Renal cortex interstitium (tissue), 15 donors: Measurements from ENCODE around the gene SIM1. TPM values are rescaled to one million over a fixed set of nuclear protein-coding genes. Genes with fewer than 3 reads are reported as not detected.
A peak's percentile ranks its signal among the peaks of the same experiment; 100 is the strongest.

ENCODE experiments used
- DNase-seq, 11 donors: peaks; one replicate each; pipeline ENCODE4 v3.0.0-alpha.2; 2013; ENCODE audit warnings: low read depth in 9 of 11, low spot score in 4 of 11; ENCODE audit errors: extremely low read depth in 1 of 11
- long read RNA-seq, 16 experiments: transcript quantifications; one replicate each; lab custom pipeline, GENCODE V29; 2026
- polyA plus RNA-seq, 3 donors: library from polyadenylated mRNA; unstranded; fragments of 120-200 nt; gene quantifications; one replicate each; pipeline ENCODE4 v1.2.1, GENCODE V29; 2013; ENCODE audit not compliant: insufficient read length in 3 of 3

The SIM1 gene
- polyA plus RNA-seq = 10 to 100 TPM; 21.2 to 26.9 (median 24.8) TPM
- long read RNA-seq, donor 1, partial matches to known transcripts = 0 of 2 reads
- long read RNA-seq, donor 1, other reads (novel, unspliced or antisense) = 0 of 2 reads
- long read RNA-seq, donor 2, partial matches to known transcripts = 0 of 1 reads
- long read RNA-seq, donor 2, other reads (novel, unspliced or antisense) = 0 of 1 reads
- long read RNA-seq, donor 3, partial matches to known transcripts = 0 of 4 reads
- long read RNA-seq, donor 3, other reads (novel, unspliced or antisense) = 0 of 4 reads
- long read RNA-seq, donor 4, partial matches to known transcripts = 0 of 1 reads
- long read RNA-seq, donor 4, other reads (novel, unspliced or antisense) = 0 of 1 reads
- long read RNA-seq, donor 5 = 0 reads
- long read RNA-seq, donor 6, transcript SIM1-203 (2 exons, 565 nt) = major isoform, 6 of 7 reads
- long read RNA-seq, donor 6, partial matches to known transcripts = 0 of 7 reads
- long read RNA-seq, donor 6, other reads (novel, unspliced or antisense) = 0 of 7 reads
- long read RNA-seq, donor 7, partial matches to known transcripts = 0 of 1 reads
- long read RNA-seq, donor 7, other reads (novel, unspliced or antisense) = 0 of 1 reads
- long read RNA-seq, donor 8 = 0 reads
- long read RNA-seq, donor 9, partial matches to known transcripts = 0 of 4 reads
- long read RNA-seq, donor 9, other reads (novel, unspliced or antisense) = 0 of 4 reads
- long read RNA-seq, donor 10, partial matches to known transcripts = 0 of 4 reads
- long read RNA-seq, donor 10, other reads (novel, unspliced or antisense) = 0 of 4 reads
- long read RNA-seq, donor 11, partial matches to known transcripts = 0 of 1 reads
- long read RNA-seq, donor 11, other reads (novel, unspliced or antisense) = 0 of 1 reads
- long read RNA-seq, donor 12 = 0 reads
- long read RNA-seq, donor 13 = 0 reads
- long read RNA-seq, donor 14, partial matches to known transcripts = 0 of 1 reads
- long read RNA-seq, donor 14, other reads (novel, unspliced or antisense) = 0 of 1 reads
- long read RNA-seq, donor 15, partial matches to known transcripts = 0 of 2 reads
- long read RNA-seq, donor 15, other reads (novel, unspliced or antisense) = 0 of 2 reads
- long read RNA-seq, donor 16, partial matches to known transcripts = 9 of 13 reads
- long read RNA-seq, donor 16, other reads (novel, unspliced or antisense) = 0 of 13 reads

- peak in 8 of 11 donors; percentile 57 to 87 (median 80) for DNase-seq
Observed at GRCh38 chr6:100464903-100465700, at the start of gene SIM1. Gene SIM1, minus strand, starts transcription at chr6:100464921. Its CDS starts 1,453 bp downstream, at chr6:100463468.

GRCh38 chr6:100512203-100512862 is 47.6 kb upstream of the SIM1 start:
- no peak for DNase-seq

DNA sequence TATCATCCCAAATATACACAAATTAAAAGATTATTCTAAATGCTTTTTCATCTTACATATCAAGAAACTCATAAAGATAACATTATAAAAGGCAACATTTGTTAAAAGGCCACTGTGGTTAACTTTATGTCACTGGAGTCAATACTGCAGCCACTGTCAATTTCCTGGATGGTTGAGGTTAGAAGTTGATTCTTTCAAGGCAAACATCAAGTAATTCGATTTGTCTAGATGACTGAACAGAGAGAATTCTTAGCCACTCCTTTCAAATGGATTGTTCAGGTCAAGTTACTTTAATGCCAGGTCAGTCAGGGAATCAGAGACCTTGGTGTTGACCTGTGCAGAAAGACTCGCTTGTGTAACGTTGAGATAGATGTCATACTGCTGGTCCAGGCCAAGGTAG is 44.4 kb upstream of the SIM1 start:
- DNase-seq = no peak

- no peak for DNase-seq
Observed at GRCh38 chr6:100506651-100507050, 41.9 kb upstream of the SIM1 start.

- DNase-seq = no peak
Observed at GRCh38 chr6:100504786-100505737, 40.3 kb upstream of the SIM1 start.

DNA sequence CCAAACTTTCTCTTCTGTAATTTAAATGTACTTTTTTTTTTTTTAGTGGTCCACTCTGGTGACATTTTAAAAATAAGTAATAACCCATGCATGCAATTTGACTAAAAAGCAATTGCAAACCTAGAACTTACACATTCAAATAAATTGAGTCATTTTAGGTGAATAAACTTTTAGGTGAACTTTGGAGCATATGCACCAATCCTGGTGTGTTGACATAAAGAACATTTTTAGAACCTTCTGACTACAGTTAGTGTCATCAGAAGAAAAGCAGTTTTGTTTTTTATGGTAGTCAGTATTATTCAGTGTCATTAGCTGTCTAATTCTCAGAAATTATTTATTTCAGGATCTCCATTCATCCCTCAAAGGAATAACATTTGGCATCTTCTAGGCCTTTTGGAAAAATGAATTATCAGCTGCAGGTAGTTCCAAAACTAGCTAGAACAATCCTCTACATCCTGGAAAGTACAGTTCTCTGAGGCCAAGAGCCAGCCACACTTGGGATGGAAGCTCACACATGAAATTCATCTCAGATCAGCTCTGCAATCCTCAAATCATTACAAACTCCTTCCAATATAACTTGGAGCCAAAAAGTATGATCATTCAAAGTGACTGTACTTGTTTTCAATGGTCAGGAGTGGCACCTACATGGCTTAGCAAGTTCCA is 38.5 kb upstream of the SIM1 start:
- DNase-seq = no peak

DNA sequence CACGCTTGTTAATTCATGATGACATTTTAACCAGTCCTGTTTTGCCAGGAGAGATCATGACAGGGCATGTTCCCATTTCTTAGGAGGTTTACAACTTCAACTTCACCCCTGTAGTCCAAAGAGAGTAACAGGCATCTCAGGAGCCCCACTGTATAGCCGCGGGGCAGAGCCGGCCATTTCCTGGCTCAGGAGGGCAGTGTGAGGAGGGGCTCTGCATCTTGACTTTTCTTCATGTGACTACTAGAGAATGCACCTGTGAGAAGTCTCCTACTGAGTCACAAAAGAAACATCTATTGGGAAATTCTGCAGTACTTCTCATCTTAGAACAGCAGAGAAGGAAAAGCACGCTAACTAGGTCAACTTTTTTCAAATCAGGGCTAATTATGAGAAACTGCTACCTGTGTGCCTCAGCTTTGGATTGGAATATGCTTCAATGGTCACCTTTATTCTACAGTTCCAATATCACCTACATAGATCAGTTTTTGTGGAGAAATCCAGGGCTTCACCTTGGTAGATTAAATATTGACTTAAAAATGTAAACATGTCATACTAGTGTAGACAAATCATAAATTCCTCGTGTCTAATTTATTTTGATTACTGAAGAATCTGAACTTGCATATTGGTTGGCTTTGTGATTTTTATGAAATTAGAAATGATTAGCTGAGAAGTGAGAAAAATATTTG is 28.6 kb upstream of the SIM1 start:
- DNase-seq = peak in 1 of 11 donors; percentile 14

DNA sequence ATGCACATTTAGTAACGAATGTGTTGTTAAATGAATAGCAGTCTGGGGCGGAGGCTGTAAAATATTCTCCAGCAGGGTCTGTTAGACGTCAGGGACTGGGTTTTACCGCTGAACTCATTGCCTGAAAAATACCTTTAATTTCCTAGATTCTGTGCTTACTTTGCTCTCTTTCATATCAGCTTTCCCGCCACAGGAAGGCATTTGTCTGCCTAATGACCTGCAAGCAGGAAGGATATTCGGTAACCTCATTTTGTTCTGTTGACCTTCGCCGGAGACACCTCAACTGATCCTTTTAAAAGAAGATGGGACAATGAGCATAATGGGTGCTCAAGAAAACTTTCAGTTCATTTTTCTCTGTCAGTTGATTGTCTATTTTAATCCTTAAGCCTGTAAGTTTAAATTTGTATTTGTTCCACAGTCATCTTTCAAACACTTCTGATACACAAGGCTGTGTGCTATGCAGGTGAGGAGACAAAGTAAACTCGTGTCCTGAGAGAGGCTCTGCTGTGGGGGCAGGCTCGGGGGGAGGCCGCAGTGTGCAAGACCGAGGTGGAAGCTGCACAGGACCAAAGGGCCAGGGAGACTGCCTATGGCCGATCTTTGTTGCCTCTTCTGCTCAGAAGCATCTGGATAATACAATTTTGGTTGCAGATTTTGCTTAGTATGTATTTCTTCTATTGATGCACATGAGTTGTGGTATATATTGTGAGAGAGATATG is 27.4 kb upstream of the SIM1 start:
- peak in 1 of 11 donors; percentile 12 for DNase-seq

DNA sequence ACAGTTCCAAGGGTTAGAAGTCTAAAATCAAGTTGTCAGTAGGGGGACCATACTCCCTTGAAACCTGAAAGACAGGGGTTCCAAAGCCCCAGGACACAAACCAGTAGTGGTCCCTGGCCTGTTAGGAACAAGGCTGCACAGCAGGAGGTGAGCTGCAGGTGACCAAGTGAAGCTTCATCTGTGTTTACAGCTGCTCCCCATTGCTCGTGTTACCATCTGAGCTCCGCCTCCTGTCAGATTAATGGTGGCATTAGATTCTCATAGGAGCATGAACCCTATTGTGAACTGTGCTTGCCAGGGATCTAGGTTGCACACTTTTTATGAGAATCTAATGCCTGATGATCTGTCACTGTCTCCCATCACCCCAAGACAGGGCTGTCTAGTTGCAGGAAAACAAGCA is 25.3 kb upstream of the SIM1 start:
- DNase-seq = no peak

DNA sequence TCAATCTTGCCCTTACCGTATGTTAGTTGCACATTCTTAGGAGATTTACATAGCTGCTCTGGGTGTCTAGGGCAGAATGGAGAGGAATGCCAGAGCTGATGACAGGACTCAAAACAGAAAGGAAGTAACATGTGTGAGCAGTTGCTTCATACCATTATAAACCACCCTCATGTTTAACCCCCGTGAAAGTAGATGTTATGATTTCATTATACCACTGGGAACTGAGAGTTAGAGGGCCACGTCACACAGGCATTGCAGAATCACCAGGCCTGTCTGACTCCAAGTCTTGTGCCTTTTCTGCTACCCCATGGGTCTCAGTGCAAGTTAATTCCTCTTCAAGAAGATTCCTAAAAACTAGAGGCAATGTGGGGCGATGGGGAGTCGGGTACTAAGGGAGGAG is 23.5 kb upstream of the SIM1 start:
- DNase-seq = no peak

GRCh38 chr6:100487638-100488037 is 22.9 kb upstream of the SIM1 start:
- DNase-seq = no peak

DNA sequence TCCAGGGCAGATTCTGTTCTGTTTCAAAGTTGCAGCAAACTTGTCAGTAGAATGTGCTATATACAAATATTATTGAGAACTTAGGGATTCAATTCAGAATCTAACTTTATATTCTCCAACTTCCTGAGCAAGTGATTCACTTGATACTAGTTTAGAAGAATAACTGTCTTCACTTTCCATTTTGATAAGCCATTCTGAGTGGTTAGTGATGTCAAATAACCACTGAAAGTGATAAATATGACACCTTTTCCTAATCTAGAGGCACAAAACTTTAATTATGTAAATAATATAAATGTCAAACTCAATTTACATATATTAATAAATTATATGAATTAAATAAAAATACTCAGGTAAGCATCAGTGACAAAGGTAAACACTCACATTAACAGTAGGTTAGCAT is 20.5 kb upstream of the SIM1 start:
- DNase-seq = no peak

GRCh38 chr6:100484474-100484873 is 19.8 kb upstream of the SIM1 start:
- no peak for DNase-seq

DNA sequence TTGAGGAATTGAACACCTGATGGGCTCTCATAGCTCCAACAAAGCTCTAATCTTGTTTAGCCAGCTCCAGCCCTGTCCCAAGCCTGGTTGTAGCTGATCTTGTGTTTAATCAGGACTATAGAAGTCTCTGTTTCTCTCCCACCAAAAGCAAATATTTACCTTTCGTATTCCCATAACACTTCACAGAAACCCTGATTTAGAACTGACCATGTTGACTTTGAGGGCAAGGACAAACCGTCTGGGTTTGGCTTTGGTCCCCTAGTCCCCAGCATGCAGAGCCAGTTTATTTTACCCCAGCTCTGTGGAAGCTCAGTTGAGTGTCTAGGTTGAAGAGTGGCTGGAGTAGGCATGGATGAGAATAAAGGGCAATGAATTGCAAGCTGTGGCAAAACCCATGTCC is 18.0 kb upstream of the SIM1 start:
- no peak for DNase-seq
